WTC11 (cell line): ENCODE measurements around the gene PRR23E. TPM values are rescaled to one million over a fixed set of nuclear protein-coding genes. Genes with fewer than 3 reads are reported as not detected.

Experiments
- ATAC-seq: fragments of 200-7000 bp; cut with Tn5 transposase; 2 replicates; pipeline ENCODE4 v1.10.0; 2021; ENCODE audit warnings: mild to moderate bottlenecking, moderate library complexity
- CTCF ChIA-PET: fragments of 300-600 bp; sonication (Branson Sonifier 250); formaldehyde crosslinking; loops from one replicate; lab custom pipeline; 2021; ENCODE audit warnings: antibody characterized with exemption; lab: Charles Lee
- POLR2A ChIA-PET: fragments of 350-600 bp; sonication (Branson Sonifier 250); formaldehyde crosslinking; loops from one replicate; lab custom pipeline; 2021; ENCODE audit warnings: antibody characterized with exemption; lab: Charles Lee
- DNase-seq: peaks from one replicate; pipeline ENCODE4 v3.0.0; 2021; ENCODE audit warnings: low spot score
- H3K27ac Mint-ChIP-seq: 2 replicates; pipeline ENCODE4 v1.8.0; 2021; ENCODE audit warnings: mixed read lengths
- H3K27me3 Mint-ChIP-seq: 2 replicates; pipeline ENCODE4 v1.8.0; 2021; ENCODE audit warnings: low read depth, mild to moderate bottlenecking, moderate library complexity, mixed read lengths
- H3K36me3 Mint-ChIP-seq: 2 replicates; pipeline ENCODE4 v1.8.0; 2021; ENCODE audit warnings: mixed read lengths
- H3K4me1 Mint-ChIP-seq: 2 replicates; pipeline ENCODE4 v1.8.0; 2022; ENCODE audit warnings: mixed read lengths
- H3K4me3 Mint-ChIP-seq: 2 replicates; pipeline ENCODE4 v1.8.0; 2021; ENCODE audit warnings: mild to moderate bottlenecking, moderate library complexity, mixed read lengths
- H3K9me3 Mint-ChIP-seq: 2 replicates; pipeline ENCODE4 v1.8.0; 2021; ENCODE audit warnings: mixed read lengths
- ATF2 ChIP-seq: sonication (generic); formaldehyde crosslinking; IDR thresholded peaks from 2 replicates; pipeline ENCODE4 v1.8.1; 2022; ENCODE audit warnings: low read depth, missing genetic modification reagents, borderline replicate concordance
- EMX1 ChIP-seq: fragments of 250-450 bp; sonication (Bioruptor Pico); IDR thresholded peaks from 2 replicates; pipeline ENCODE4 v1.8.0; 2021; ENCODE audit warnings: mild to moderate bottlenecking
- GABPB1 ChIP-seq: sonication (generic); formaldehyde crosslinking; IDR thresholded peaks from 2 replicates; pipeline ENCODE4 v1.8.1; 2023; ENCODE audit warnings: mild to moderate bottlenecking, missing genetic modification reagents
- HMGA2 ChIP-seq: fragments of 250-450 bp; sonication (Bioruptor Pico); IDR thresholded peaks from 2 replicates; pipeline ENCODE4 v1.4.0; 2021; ENCODE audit warnings: mild to moderate bottlenecking, moderate library complexity
- HMGXB4 ChIP-seq: sonication (generic); formaldehyde crosslinking; IDR thresholded peaks from 2 replicates; pipeline ENCODE4 v1.8.1; 2023; ENCODE audit warnings: mild to moderate bottlenecking, moderate library complexity, missing genetic modification reagents
- IRF1 ChIP-seq: sonication (generic); formaldehyde crosslinking; IDR thresholded peaks from 2 replicates; pipeline ENCODE4 v1.8.0; 2023; ENCODE audit warnings: missing genetic modification reagents
- MAX ChIP-seq: sonication (generic); formaldehyde crosslinking; IDR thresholded peaks from 2 replicates; pipeline ENCODE4 v1.8.0; 2022; ENCODE audit warnings: mild to moderate bottlenecking, missing genetic modification reagents
- MXD4 ChIP-seq: fragments of 250-450 bp; sonication (Bioruptor Pico); IDR thresholded peaks from 2 replicates; pipeline ENCODE4 v1.8.0; 2021; ENCODE audit warnings: mild to moderate bottlenecking, moderate library complexity, borderline replicate concordance
- MYBL2 ChIP-seq: sonication (generic); formaldehyde crosslinking; IDR thresholded peaks from 2 replicates; pipeline ENCODE4 v1.8.1; 2023; ENCODE audit warnings: mild to moderate bottlenecking, moderate library complexity, missing genetic modification reagents
- NFATC4 ChIP-seq: fragments of 250-450 bp; sonication (Bioruptor Pico); IDR thresholded peaks from 2 replicates; pipeline ENCODE4 v1.9.0; 2021; ENCODE audit warnings: mild to moderate bottlenecking
- NFYB ChIP-seq: sonication (generic); formaldehyde crosslinking; conservative IDR thresholded peaks from 2 replicates; pipeline ENCODE4 v1.8.0; 2022; ENCODE audit warnings: low read depth, missing genetic modification reagents
- NR1H2 ChIP-seq: sonication (generic); formaldehyde crosslinking; IDR thresholded peaks from 2 replicates; pipeline ENCODE4 v1.9.0; 2021; ENCODE audit warnings: mild to moderate bottlenecking, moderate library complexity, missing genetic modification reagents
- NR2C2 ChIP-seq: sonication (generic); formaldehyde crosslinking; IDR thresholded peaks from 2 replicates; pipeline ENCODE4 v1.8.0; 2022; ENCODE audit warnings: mild to moderate bottlenecking, missing genetic modification reagents
- PREB ChIP-seq: sonication (generic); formaldehyde crosslinking; IDR thresholded peaks from 2 replicates; pipeline ENCODE4 v1.8.1; 2022; ENCODE audit warnings: mild to moderate bottlenecking, missing genetic modification reagents, moderate library complexity, borderline replicate concordance
- TCF7 ChIP-seq: sonication (generic); formaldehyde crosslinking; IDR thresholded peaks from 2 replicates; pipeline ENCODE4 v1.8.0; 2022; ENCODE audit warnings: mild to moderate bottlenecking, low read depth, missing genetic modification reagents, moderate library complexity
- TEAD4 ChIP-seq: sonication (generic); formaldehyde crosslinking; IDR thresholded peaks from 2 replicates; pipeline ENCODE4 v1.8.0; 2022; ENCODE audit warnings: mild to moderate bottlenecking, missing genetic modification reagents
- USF1 ChIP-seq: sonication (generic); formaldehyde crosslinking; IDR thresholded peaks from 2 replicates; pipeline ENCODE4 v1.8.0; 2022; ENCODE audit warnings: mild to moderate bottlenecking, missing genetic modification reagents
- ZNF232 ChIP-seq: sonication (generic); formaldehyde crosslinking; IDR thresholded peaks from 2 replicates; pipeline ENCODE4 v1.8.0; 2022; ENCODE audit warnings: mild to moderate bottlenecking, missing genetic modification reagents
- ZNF317 ChIP-seq: sonication (generic); formaldehyde crosslinking; IDR thresholded peaks from 2 replicates; pipeline ENCODE4 v1.8.1; 2023; ENCODE audit warnings: low read depth, mild to moderate bottlenecking, moderate library complexity, missing genetic modification reagents, borderline replicate concordance
- ZNF416 ChIP-seq: fragments of 250-450 bp; sonication (Bioruptor Pico); IDR thresholded peaks from 2 replicates; pipeline ENCODE4 v1.9.0; 2021; ENCODE audit warnings: mild to moderate bottlenecking, inconsistent platforms
- ZSCAN18 ChIP-seq: fragments of 250-450 bp; sonication (Bioruptor Pico); IDR thresholded peaks from 2 replicates; pipeline ENCODE4 v2.1.2; 2022; ENCODE audit warnings: mild to moderate bottlenecking, moderate library complexity
- total RNA-seq: library from RNA; stranded (reverse); gene quantifications from 3 replicates; pipeline ENCODE4 v1.2.3, GENCODE V29; 2021

The PRR23E gene
- total RNA-seq, 1 experiment from 2014 or later: not detected

GRCh38 chr3:127220497-127220896, 27.6 kb downstream of the PRR23E start:
- DNase-seq: no peak
- peaks cover 3% of the 10 kb centered on the region; the same call in 1 of the 2 replicates for H3K4me1 Mint-ChIP-seq

GRCh38 chr3:127221037-127221436, 28.1 kb downstream of the PRR23E start:
- no peak overlapping the region for H3K27ac Mint-ChIP-seq
- H3K9me3 Mint-ChIP-seq: peaks cover 17% of the 10 kb centered on the region
- ATAC-seq (no peak), DNase-seq (no peak)
- H3K4me3 Mint-ChIP-seq: no peak overlapping the region
- H3K4me1 Mint-ChIP-seq: peaks cover 3% of the 10 kb centered on the region; the same call in 1 of the 2 replicates
- TF ChIP-seq MXD4 (CRISPR knock-in tag) (no peak), NFATC4 (CRISPR knock-in tag) (no peak), TEAD4 (no peak)
- ChIA-PET POLR2A (no interaction called here), CTCF (no interaction called here)
- peaks cover 12% of the 10 kb centered on the region for H3K36me3 Mint-ChIP-seq
- peaks cover 5% of the 10 kb centered on the region for H3K27me3 Mint-ChIP-seq

More at GRCh38 chr3:127220497-127220896, 27.6 kb downstream of the PRR23E start:
- no peak for TF ChIP-seq NFYB (CRISPR knock-in tag)
- Mint-ChIP-seq H3K27ac (no peak overlapping the region), H3K9me3 (peaks cover 12% of the 10 kb centered on the region), H3K36me3 (peaks cover 7% of the 10 kb centered on the region), H3K27me3 (peaks cover 5% of the 10 kb centered on the region), H3K4me3 (no peak overlapping the region)
- CTCF ChIA-PET: no interaction called here
- POLR2A ChIA-PET: no interaction called here
- ATAC-seq: no peak

- DNase-seq (no peak), ATAC-seq (no peak)
- Mint-ChIP-seq H3K36me3 (peaks cover 17% of the 10 kb centered on the region), H3K27ac (no peak overlapping the region), H3K4me3 (no peak overlapping the region), H3K9me3 (peaks cover 22% of the 10 kb centered on the region), H3K27me3 (peaks cover 5% of the 10 kb centered on the region), H3K4me1 (peaks cover 7% of the 10 kb centered on the region; the same call in 1 of the 2 replicates)
- ChIA-PET POLR2A (no interaction called here), CTCF (no interaction called here)
- TF ChIP-seq USF1: no peak
- no peak for TF ChIP-seq NR2C2
- no peak for TF ChIP-seq IRF1
- no peak for TF ChIP-seq NR1H2 (CRISPR knock-in tag)
- TF ChIP-seq ZNF416 (CRISPR knock-in tag): no peak
- TF ChIP-seq NFATC4 (CRISPR knock-in tag): no peak
- TF ChIP-seq MAX: no peak
- TF ChIP-seq ZNF317 (CRISPR knock-in tag): no peak
Observed at GRCh38 chr3:127221446-127222035, 28.6 kb downstream of the PRR23E start.

GRCh38 chr3:127222163-127222562, 29.2 kb downstream of the PRR23E start:
- H3K9me3 Mint-ChIP-seq: peaks cover 26% of the 10 kb centered on the region
- ChIA-PET POLR2A (no interaction called here), CTCF (no interaction called here)
- peaks cover 7% of the 10 kb centered on the region; the same call in 1 of the 2 replicates for H3K4me1 Mint-ChIP-seq
- no peak overlapping the region for H3K4me3 Mint-ChIP-seq
- DNase-seq (no peak), ATAC-seq (no peak)
- peaks cover 5% of the 10 kb centered on the region for H3K27me3 Mint-ChIP-seq
- H3K36me3 Mint-ChIP-seq: peaks cover 18% of the 10 kb centered on the region
- H3K27ac Mint-ChIP-seq: peak overlapping the region; percentile 53; the same call in 1 of the 2 replicates
- TF ChIP-seq ZNF317 (CRISPR knock-in tag) (no peak), ZNF232 (CRISPR knock-in tag) (no peak), ZSCAN18 (no peak), HMGA2 (CRISPR knock-in tag) (no peak), HMGXB4 (CRISPR knock-in tag) (no peak), TCF7 (no peak), PREB (CRISPR knock-in tag) (no peak), ATF2 (CRISPR knock-in tag) (no peak), GABPB1 (CRISPR knock-in tag) (no peak), IRF1 (no peak), EMX1 (CRISPR knock-in tag) (no peak), MYBL2 (CRISPR knock-in tag) (no peak)
